ENCODE results near the gene MAP1S. TPM values are rescaled to one million over a fixed set of nuclear protein-coding genes. Genes with fewer than 3 reads are reported as not detected.

MAP1S gene
- polyA plus RNA-seq, 1 of the 3 experiments (the other 2 are of a cell fraction) = 18.4 TPM

GRCh38 chr19:17758515-17758914 lies 39.2 kb downstream of the MAP1S start:
- TF ChIP-seq SIN3A (IDR thresholded peaks at IDR 0.05; ENCODE audit: borderline replicate concordance, low read depth, low read length) (no peak), SMC3 (IDR thresholded peaks at IDR 0.05; ENCODE audit: low read depth, low read length) (no peak), IRF3 (IDR thresholded peaks at IDR 0.05; ENCODE audit: low read depth, low read length) (no peak), PBX3 (IDR thresholded peaks at IDR 0.05) (no peak), RFX5 (IDR thresholded peaks at IDR 0.05; ENCODE audit: low read length) (no peak), ZBTB33 (IDR thresholded peaks at IDR 0.05; ENCODE audit: borderline replicate concordance, low read depth) (no peak), MXI1 (IDR thresholded peaks at IDR 0.05; ENCODE audit: low read depth, low read length) (no peak), CTCF (IDR thresholded peaks at IDR 0.05) (no peak), MEF2A (IDR thresholded peaks at IDR 0.05; ENCODE audit: borderline replicate concordance, low read depth) (no peak), RAD21 (IDR thresholded peaks at IDR 0.05; ENCODE audit: low read length) (no peak), CHD2 (IDR thresholded peaks at IDR 0.05; ENCODE audit: low read length, partially characterized antibody) (no peak), YY1 (IDR thresholded peaks at IDR 0.05; ENCODE audit: low read depth) (no peak)
- 64% methylated on average over 3 of the region's 5 CpGs for WGBS (ENCODE audit: low lambda C conversion rate)
- DNase-seq = no peak
- H4K20me1 ChIP-seq (ENCODE audit: insufficient read depth) = no peaks in the 10 kb centered on the region
- H3K9me3 ChIP-seq = no peaks in the 10 kb centered on the region
- peaks cover 9 to 17% of the 10 kb centered on the region in 2 experiments; a peak in 1 of 4 replicates for H3K4me1 ChIP-seq (ENCODE audit: control insufficient read depth in 1 of 2, insufficient read depth in 2 of 2, low read depth in 1 of 2, low read length in 1 of 2)
- no peaks in the 10 kb centered on the region for H3K27me3 ChIP-seq (ENCODE audit: insufficient read depth)
- H3F3A ChIP-seq (replicated peaks; ENCODE audit: insufficient read depth) = no peaks in the 10 kb centered on the region
- POLR2A ChIA-PET = no interaction called here
- no peak overlapping the region for H3K4me3 ChIP-seq (ENCODE audit: low read depth in 2 of 2, low read length in 1 of 2)
- H3K4me2 ChIP-seq = no peak overlapping the region
- CTCF ChIA-PET = interaction anchor here (0.7 to 1.5 kb wide), 4 partner anchors 16 to 101 kb away, joined by 3 to 5 read pairs (median 4); partner anchors contain the start of gene RPL18A
- no peaks in the 10 kb centered on the region for H3K9me2 ChIP-seq
- H3K36me3 ChIP-seq (replicated peaks in 1 of 2; ENCODE audit: control insufficient read depth in 1 of 2, insufficient read depth in 2 of 2, low read length in 1 of 2) = no peaks in the 10 kb centered on the region
- H2AFZ ChIP-seq (ENCODE audit: low read depth) = no peak overlapping the region
- H3K79me2 ChIP-seq (ENCODE audit: insufficient read depth) = no peaks in the 10 kb centered on the region
- no peak overlapping the region for H3K9ac ChIP-seq
- H3K27ac ChIP-seq (ENCODE audit: low read depth in 2 of 2, low read length in 1 of 2) = no peak overlapping the region

Data from SK-N-SH (cell line).